GM19238 (cell line): ENCODE measurements around the gene NYAP1.
"Not testable (repeated sequence)": the region's sequence is repeated elsewhere in the genome, so short reads cannot be mapped to it uniquely, and the experiment has no call there.

Source experiments
- DNase-seq: peaks from one replicate; pipeline ENCODE4 v3.0.0; 2011; ENCODE audit warnings: low spot score; ENCODE audit not compliant: insufficient read length

Gene NYAP1

DNA sequence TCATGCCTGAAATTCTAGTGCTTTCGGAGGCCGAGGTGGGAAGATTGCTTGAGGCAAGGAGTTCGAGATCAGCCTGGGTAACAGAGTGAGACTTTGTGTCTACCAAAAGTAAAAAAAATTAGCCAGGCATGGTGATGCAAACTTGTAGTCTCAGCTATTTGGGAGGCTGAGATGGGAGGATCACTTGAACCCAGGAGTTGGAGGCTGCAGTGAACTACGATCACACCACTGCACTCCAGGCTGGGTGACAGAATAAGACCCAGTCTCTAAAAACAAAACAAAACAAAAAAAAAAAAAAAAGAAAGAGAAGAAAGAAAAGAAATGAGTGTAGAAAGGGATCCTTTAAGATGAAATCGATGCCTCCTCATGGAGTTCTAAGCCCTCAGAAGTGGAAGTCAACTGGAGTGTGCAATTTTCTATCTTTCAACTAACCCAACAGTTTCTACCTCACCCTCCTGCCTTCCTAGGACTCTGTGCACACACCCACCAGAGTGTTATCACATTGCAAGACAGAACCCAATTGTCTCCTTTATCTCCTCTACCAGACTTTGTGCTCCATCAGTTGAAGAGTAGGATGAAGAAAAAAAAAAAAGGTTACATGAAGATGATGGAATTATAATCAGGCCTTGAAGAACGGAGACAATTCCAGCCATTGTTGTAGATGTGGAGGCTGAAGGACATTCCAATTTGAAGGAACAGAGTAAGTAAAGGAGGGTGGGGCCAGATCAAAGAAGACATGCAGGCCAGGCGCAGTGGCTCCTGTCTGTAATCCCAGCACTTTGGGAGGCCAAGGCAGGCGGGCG is 26.9 kb downstream of the NYAP1 start:
- DNase-seq: no peak

GRCh38 chr7:100513212-100513810 is 29.6 kb downstream of the NYAP1 start:
- DNase-seq: no peak

GRCh38 chr7:100515072-100515532 is 31.4 kb downstream of the NYAP1 start:
- DNase-seq: no peak

DNA sequence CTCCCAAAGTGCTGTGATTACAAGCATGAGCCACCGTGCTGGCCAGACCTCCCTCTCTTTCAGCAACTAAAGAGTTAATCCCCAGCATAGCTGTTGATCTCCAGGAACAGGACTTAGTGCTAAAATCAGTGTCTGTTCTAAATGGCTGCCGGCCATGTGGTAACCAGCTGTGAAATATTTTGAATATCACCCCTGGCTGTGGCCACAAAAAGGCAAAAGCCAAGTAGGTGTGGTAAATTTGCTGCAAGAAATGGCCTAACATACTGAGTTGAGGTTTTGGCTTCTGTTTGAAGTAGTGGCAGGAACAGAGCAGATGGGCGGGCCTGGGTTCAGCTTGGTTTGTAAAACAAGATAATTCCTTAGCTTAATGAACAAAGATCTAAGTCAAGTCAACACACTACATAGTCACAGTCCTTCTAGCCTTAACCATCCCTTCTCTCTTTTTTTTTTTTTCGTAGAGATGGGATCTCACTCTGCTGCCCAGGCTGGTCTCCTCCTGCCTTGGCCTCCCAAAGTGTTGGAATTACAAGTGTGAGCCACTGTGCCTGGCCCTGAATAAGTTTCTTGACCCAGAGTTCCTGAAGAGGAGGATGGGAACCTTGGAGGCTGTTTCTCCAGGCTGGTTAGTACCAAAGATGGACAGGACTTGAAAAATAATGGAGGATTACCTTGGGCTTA is 32.5 kb downstream of the NYAP1 start:
- DNase-seq: peak; percentile 28

DNA sequence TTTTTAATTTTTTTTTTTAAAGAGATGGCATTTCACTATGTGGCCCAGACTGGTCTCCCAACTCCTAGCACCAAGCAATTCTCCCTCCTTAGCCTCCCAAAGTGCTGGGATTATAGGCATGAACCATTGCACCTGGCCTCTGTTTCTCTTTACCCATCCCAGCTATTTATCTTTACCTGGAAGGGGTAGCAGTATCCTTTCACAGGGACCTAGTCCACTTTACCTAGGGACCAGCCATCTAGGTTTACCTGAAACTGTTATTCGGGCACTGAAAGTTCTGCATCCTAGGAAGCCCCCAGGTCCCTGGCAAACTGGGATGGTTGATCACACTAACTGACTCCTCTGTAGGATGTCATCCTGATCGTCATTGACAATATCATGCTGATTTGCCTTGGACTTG is 33.6 kb downstream of the NYAP1 start:
- DNase-seq: no peak

DNA sequence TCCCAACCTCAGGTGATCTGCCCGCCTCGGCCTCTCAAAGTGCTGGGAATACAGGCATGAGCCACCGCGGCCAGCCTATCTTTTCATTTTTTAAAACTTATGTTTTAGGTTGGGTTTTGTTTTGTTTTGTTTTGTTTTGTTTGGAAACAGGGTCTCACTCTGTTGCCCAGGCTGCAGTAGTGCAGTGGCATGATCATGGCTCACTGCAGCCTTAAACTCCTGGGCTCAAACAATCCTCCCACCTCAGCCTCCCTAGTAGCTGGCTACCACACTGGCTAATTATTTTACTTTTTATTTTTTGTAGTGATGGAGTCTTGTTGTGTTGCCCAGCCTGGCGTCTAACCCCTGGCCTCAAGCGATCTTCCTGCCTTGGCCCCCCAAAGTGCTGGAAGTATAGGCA is 35.9 kb downstream of the NYAP1 start:
- DNase-seq: no peak

DNA sequence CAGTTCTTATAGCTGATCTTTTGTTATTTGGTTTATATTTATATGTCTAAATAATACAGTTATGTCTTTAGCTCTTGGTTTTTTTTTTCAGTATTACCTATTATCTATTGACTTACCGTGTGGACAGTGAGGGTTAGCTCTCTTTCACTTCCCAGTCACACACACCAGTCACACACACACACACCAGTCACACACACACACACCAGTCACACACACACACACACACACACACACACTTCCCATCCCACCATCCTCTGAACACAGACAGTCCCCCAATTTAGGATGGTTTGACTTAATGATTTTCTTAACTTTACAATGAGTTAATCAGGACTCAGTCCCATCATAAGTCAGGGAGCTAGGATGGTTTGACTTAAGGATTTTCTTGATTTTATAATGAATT is 36.4 kb downstream of the NYAP1 start:
- DNase-seq: no peak

DNA sequence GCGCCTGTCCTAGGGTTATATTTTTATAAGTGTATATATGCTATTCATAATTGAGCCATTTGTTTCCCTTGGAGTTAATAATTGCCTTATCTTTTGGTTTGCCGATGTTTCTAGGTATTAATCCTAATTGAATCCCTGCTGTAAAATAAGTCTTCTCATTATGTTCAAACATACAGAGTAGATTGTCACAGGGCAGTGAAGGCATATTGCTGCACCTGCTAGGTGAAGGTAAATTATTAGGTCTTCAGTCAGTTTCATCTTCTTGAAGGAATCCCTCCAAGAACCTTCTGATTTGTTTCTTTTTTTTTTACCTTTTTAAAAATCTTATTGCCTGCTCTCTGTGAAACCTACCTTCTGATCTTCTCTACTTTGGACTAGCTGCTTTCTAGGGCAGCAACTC is 37.3 kb downstream of the NYAP1 start:
- DNase-seq: no peak

DNA sequence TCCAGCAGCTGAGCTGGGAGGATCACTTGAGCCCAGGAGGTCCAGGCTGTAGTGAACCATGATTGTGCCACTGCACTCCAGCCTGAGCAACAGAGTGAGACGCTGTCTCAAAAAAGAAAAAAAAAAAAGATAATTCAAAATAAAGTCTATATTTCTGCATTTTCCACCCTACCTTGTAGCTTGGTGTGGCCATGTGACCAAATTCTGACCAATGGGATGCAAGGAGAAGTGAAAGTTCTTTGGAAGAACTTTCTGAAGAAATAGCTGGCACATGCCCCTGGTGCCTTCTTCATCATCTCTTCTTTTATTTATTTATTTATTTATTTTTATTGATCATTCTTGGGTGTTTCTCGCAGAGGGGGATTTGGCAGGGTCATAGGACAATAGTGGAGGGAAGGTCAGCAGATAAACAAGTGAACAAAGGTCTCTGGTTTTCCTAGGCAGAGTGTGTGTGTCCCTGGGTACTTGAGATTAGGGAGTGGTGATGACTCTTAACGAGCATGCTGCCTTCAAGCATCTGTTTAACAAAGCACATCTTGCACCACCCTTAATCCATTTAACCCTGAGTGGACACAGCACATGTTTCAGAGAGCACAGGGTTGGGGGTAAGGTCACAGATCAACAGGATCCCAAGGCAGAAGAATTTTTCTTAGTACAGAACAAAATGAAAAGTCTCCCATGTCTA is 38.3 kb downstream of the NYAP1 start:
- DNase-seq: not testable (repeated sequence)

DNA sequence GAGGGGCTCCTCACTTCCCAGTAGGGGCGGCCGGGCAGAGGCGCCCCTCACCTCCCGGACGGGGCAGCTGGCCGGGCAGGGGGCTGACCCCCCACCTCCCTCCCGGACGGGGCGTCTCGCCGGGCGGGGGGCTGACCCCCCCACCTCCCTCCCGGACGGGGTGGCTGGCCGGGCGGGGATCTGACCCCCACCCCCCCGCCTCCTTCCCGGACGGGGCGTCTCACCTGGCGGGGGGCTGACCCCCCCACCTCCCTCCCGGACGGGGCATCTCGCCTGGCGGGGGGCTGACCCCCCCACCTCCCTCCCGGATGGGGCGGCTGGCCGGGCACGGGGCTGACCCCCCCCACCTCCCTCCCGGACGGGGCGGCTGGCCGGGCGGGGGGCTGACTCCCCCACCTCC is 39.5 kb downstream of the NYAP1 start:
- not testable (repeated sequence) for DNase-seq

DNA sequence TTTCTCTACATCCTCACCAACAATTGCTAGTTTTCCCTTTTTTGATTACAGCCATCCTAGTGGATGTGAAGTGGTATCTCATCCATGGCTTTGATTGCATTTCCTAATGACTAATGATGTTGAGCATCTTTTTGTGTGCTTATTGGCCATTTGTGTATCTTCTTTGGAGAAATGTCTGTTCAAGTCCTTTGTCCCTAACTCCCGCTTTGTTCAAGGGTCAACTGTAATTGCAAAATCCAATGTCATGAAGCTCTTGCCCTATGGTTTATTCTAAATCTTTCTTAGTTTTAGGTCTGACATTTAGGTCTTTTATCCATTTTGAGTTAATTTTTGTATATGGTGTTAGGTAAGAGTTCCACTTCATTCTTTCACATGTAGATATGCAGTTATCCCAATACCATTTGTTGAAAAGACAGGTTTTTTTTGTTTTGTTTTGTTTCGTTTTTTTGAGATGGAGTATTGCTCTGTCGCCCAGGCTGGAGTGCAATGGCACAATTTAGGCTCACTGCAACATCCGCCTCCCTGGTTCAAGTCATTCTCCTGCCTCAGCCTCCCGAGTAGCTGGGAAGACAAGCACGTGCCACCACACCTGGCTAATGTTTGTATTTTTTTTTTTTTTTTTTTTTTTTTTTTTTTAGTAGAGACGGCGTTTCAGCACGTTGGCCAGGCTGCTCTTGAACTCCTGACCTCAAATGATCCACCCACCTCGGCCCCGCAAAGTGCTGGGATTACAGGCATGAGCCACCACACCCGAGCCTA is 44.6 kb downstream of the NYAP1 start:
- not testable (repeated sequence) for DNase-seq

DNA sequence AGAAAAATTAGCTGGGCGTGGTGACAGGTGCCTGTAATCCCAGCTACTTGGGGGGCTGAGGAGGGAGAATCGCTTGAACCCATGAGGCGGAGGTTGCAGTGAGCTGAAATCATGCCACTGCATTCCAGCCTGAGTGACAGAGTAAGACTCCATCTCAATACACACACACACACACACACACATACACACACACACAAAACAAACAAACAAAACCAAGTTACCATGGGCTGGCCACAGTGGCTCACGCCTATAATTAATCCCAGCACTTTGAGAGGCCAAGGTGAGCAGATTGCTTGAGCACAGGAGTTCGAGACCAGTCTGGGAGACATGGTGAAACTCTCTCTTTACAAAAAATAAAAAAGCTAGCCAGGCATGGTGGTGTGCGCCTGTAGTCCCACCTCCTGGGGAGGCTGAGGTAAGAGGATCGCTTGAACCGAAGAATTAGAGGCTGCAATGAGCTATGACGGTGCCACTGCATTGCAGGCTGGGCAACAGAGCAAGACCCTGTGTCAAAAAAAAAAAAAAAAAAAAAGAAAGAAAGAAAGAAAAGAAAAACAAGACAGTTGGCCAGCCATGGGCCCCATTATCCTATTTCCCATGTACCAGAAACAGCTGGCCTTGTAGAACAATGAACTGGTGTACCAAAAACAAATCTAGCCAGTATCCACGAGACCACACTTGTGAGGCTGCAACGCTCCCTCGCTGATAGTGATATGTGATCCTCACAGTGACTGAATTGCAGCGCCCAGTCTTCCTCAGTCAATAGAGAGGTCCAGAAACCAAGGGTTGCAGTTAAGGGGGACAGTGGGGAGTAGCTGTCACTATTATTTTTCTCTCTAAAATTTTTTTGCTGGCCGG is 48.7 kb downstream of the NYAP1 start:
- DNase-seq: no peak

GRCh38 chr7:100535982-100536381 is 52.3 kb downstream of the NYAP1 start:
- not testable (repeated sequence) for DNase-seq

- not testable (repeated sequence) for DNase-seq
These were observed 53.0 kb downstream of the NYAP1 start for GRCh38 chr7:100536695-100537094.

DNA sequence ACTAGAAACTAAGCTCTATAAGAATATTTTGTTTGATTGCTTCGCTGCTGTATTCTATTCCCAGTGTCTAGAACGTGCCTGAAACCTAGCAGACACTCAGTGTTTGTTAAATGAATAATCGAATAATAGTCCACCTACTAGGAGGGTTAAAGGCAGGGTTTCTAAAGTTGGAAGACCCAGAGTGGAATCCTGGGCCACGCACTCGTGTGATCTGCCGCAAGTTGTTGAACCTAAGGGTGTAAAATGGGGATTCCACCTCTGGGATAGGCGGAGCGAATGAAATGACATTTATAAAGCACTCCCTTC is 54.6 kb downstream of the NYAP1 start:
- DNase-seq: no peak

DNA sequence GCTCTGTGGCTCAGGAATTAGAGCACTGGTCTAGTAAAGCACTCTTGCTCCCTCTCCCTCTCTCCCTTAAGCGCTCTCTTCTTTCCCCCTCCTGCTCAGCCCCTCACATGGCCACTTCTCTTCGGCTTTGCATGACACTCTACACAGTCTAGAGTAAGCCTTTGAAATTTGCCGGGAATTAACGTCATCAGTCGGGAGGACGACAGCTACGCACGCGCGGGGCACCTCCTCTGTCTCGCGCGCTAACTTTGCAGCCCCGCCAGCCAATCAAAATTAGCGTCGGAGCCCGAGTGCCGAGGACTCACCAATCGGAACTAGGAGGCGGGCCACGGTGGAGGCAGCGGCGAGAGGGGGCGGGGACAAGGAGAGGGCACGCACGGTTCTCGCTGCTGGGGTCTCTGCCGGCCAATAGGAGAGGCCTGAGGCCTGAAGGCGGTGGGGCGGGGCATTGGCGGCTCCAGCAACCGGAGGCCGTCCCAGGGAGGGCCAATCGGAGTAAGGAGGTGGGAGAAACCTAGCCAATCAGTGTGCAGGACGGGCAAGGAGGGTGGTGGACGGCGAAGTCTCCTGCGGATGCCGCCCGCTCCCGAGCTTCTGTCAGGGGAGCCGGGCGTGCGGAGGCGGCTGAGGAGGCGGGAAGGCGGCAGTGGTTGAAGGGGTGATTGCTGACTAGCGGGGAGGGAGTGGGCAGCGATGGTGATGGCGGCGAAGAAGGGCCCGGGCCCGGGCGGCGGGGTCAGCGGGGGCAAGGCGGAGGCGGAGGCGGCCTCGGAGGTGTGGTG is 55.1 kb downstream of the NYAP1 start, which contains the start of gene AGFG2:
AGFG2 (plus strand) TSS at position 550 of the 782 bp plus-strand sequence; CDS start at position 694, 144 bp downstream.
- DNase-seq: peak; percentile 97

GRCh38 chr7:100539436-100540006 is 55.8 kb downstream of the NYAP1 start:
- no peak for DNase-seq

GRCh38 chr7:100540073-100540723 is 56.5 kb downstream of the NYAP1 start:
- no peak for DNase-seq
